HuH-7.5 (cell line): ENCODE measurements around the gene PRKCI.
"Not testable (repeated sequence)": the region's sequence is repeated elsewhere in the genome, so short reads cannot be mapped to it uniquely, and the experiment has no call there.

Experiments used
- DNase-seq: peaks from one replicate; pipeline ENCODE4 v3.0.0; 2011; ENCODE audit warnings: low spot score

The PRKCI gene

GRCh38 chr3:170221924-170222646 is at the start of gene PRKCI:
Gene PRKCI, plus strand, starts transcription at chr3:170222424. Its CDS starts 246 bp downstream, at chr3:170222670.
- DNase-seq = peak; percentile 91

DNA sequence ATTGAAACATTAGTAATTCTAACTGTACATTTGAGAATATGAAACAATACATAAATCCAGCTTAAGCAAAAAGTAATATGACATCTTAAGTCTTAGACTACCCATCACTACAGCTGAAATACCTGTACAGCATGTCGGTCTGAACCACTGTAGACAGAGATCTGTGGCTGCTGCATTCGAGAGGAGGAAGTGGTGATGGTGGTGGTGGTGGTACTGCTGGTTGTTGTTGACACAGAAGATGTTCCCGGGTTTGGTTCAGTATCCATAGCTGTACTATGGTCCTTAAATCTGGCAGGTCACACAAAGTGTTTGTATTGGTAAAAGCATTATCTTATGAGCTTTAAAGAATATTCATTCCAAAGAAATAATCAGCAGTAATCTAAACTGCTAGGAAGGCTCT is 43.6 kb upstream of the PRKCI start:
- no peak for DNase-seq

GRCh38 chr3:170179432-170179831 is 42.8 kb upstream of the PRKCI start:
- DNase-seq = no peak

GRCh38 chr3:170180079-170180907 is 41.9 kb upstream of the PRKCI start:
- no peak for DNase-seq

DNA sequence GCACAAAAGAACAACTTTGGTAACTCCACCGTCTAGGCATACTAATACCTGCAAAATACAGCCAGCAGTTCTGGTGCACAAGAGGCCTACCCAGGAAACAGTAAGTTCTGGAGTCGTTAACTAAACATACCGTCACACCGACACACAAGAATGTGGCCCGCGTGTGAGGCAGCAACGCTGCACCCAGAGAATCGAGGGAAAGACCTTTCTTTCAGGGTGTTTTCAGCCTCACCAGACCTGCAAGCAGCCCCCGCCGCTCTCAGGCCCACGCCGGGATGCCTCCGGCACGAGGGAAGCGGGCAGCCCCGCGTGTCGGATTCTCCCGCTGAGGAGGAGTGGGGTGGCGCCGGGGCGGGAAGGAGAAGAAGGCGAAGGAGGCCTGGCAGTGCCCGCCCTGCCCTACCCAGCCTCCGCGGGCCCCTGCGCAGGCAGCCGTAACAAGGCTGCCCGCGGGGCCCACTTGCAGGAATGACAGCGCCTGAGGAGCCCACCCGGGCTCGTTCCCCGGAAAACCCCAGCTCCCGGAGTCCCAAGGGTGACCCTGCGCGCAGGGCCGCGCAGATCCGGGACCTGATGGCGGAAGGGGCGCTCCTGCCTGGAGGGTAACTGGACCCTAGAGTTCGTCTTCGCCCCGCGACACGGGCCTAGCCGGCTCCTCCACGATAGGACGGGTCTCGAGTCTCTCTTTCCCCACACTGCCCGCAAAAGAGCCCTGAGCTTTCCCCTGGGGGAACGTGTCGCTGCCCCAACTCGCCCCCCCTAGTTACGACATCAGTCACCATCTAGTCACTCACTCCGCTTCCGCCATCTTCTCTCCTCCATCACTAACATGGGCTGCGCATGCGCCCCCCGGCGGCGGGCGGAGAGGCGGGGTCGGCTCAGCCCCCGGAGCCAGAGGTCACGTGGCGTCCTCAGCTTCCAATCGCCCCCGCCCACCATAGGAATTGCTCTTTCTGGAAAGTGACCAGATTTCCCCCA is 41.0 kb upstream of the PRKCI start, which contains the start of gene PHC3:
TSS of gene PHC3 (minus strand) at position 826 of the 978 bp plus-strand sequence. CDS start at position 808, 18 bp downstream.
- peak; percentile 94 for DNase-seq

GRCh38 chr3:170189398-170190256 is 32.6 kb upstream of the PRKCI start:
- DNase-seq = no peak

DNA sequence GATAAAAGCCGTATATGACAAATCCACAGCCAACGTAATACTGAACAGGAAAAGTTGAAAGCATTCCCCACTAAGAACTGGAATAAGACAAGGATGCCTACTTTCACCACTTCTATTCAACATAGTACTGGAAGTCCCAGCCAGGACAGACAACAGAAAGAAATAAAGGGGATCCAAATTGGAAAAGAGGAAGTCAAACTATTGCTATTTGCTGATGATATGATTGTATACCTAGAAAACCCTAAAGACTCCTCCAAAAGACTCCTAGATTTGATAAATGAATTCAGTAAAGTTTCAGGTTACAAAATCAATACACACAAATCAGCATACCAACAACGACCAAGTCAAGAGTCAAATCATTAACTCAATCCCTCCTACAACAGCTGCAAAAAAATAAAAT is 26.5 kb upstream of the PRKCI start:
- DNase-seq = not testable (repeated sequence)

GRCh38 chr3:170196833-170197232 is 25.4 kb upstream of the PRKCI start:
- DNase-seq = no peak

DNA sequence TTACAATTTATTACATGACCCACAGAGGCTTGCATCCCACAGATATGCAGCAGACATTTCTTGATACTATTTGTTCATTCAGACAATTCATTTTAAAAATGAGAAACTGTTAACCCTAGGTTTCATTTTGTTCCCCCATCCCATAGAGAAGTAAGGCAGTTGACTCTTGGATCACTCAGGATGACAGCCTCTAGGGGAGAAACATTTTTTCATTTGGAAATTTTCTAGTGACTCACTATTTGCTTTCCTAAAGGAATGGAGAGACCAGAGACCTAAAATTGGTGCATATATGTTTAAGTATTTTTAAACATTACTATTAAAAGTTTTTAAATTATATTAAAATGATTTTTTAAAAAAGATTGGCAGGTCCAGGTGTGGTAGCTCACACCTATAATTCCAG is 21.2 kb upstream of the PRKCI start:
- no peak for DNase-seq

DNA sequence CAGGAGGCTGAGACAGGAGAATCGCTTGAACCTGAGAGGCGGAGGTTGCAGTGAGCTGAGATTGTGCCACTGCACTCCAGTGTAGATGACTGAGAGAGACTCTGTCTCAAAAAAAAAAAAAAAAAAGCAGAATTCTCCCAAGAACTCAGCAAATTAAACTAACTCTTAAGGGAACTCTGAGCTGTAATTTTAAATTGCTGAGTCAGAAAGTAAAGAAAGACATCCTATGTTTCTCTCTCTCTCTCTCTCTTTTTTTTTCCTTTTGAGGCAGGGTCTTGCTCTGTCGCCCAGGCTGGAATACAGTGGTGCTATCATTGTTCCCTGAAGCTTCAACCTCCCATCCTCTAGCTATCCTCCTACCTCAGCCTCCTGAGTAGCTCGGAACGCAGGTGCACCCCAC is 20.7 kb upstream of the PRKCI start:
- no peak for DNase-seq

GRCh38 chr3:170203457-170203856 is 18.8 kb upstream of the PRKCI start:
- no peak for DNase-seq

GRCh38 chr3:170204023-170204472 is 18.2 kb upstream of the PRKCI start:
- DNase-seq = no peak

DNA sequence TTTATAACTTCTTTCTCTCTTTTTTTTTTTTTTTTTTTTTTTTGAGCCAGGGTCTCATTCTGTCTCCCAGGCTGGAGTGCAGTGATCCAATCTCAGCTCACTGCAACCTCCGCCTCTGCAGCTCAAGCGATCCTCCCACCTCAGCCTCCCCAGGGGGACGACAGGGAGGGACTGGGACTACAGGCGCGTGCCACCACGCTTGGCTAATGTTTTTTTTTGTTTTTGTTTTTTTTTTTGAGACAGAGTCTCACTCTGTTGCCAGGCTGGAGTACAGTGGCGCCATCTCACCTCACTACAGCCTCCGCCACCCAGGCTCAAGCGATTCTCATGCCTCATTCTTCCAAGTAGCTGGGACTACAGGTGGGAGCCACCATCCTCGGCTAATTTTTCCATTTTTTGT is 17.7 kb upstream of the PRKCI start:
- no peak for DNase-seq

GRCh38 chr3:170205302-170205701 is 16.9 kb upstream of the PRKCI start:
- no peak for DNase-seq

DNA sequence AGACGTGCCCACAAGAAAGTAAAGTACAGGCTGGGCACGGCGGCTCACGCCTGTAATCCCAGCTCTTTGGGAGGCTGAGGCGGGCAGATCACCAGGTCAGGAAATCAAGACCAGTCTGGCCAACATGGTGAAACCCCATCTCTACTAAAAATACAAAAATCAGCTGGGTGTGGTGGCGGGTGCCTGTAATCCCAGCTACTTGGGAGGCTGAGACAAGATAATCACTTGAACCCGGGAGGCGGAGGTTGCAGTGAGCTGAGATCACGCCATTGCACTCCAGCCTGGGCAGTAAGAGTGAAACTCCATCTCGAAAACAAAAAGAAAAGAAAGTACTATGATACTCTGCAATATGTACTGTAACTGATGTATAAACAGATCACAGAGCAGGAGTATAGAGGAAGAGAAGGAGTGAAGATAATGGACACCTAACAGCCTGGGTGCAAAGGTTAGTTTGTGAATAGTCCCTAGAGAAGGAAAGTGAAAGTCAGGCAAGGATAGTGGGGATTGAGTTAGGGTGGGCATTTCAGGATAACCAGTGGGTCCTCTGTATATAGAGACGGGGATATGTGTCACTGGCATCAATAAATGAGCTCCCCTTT is 16.0 kb upstream of the PRKCI start:
- peak; percentile 17 for DNase-seq

GRCh38 chr3:170207717-170208116 is 14.5 kb upstream of the PRKCI start:
- DNase-seq = no peak

DNA sequence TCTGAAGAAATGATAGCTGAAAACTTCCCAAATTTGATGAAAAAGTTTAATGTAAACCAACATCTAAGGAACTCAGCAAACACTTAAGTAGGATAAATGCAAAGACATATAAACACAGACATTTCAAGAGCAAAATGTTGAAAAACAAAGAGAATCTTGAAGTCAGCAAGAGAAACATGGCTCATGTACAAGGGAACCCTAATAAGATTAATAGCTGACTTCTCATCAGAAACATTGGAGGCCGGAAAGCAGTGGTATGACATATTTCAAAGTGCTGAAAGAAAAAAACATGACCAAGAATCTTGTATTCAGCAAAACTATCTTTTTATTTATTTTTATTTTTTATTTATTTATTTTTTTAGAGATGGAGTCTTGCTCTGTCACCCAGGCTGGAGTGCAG is 10.6 kb upstream of the PRKCI start:
- no peak for DNase-seq

DNA sequence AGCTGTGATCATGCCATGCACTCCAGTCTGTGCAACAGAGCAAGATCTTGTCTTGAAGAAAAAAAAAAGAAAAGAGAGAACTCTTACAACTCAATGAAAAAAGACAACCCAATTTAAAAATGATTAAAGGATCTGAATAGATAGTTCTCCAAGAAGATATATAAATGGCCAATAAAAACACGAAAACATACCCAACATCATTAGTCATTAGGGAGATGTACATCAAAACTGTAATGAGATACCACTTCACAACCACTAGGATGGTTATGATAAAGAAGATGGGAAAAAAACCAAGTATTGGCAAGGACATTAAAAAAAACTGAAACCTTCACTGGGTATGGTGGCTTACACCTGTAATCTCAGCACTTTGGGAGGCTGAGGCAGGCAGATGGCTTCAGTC is 2.4 kb upstream of the PRKCI start:
- DNase-seq = no peak

GRCh38 chr3:170220871-170221270 is 1.4 kb upstream of the PRKCI start:
- no peak for DNase-seq
